Transverse colon (tissue), 1 donor: ENCODE results near the gene SPATA2L.

ENCODE experiments used
- EP300 ChIP-seq: sonication (generic); formaldehyde crosslinking; IDR thresholded peaks from one replicate; pipeline ENCODE4 v1.6.1; 2017; ENCODE audit warnings: antibody characterized with exemption, low read depth
- POLR2A ChIP-seq: fragments of 450-650 bp; IDR thresholded peaks from one replicate; pipeline ENCODE4 v1.6.1; 2016; ENCODE audit warnings: antibody characterized with exemption, mild to moderate bottlenecking, moderate library complexity

DNA sequence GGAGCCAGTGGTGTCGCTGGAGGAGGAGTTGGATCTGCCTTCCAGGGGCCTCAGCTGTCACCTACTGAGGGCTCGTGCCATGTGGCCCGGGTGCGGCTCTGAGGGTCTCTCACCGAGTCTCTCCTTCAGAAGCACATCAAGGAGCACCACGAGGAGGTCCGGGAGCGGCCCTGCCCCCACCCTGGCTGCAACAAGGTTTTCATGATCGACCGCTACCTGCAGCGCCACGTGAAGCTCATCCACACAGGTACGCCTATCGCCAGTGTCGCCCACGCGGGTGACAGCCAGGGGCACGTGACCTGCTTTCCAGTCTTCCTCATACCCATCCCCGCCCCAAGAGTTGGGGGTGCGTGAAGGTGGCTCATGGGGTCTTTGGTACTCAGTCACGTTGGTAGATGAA is 32.3 kb upstream of the SPATA2L start:
- TF ChIP-seq EP300 (no peak), POLR2A (no peak)
